Activated T-helper 2 cell treated with anti-CD3 and anti-CD28 coated beads, Interferon-gamma antibody, Interleukin-2, Interleukin-4, amounts not matched to agents 10 μg/mL and 5 μg/mL and 100 μg/mL, durations not matched to agents 14 hours and 24 hours and 36 hours (primary cell): ENCODE measurements around the gene SLC22A16. TPM values are rescaled to one million over a fixed set of nuclear protein-coding genes. Genes with fewer than 3 reads are reported as not detected.

Experiments used
- DNase-seq: peaks from one replicate; pipeline ENCODE4 v3.0.0; 2021; ENCODE audit warnings: low spot score
- H3K27ac Mint-ChIP-seq: one replicate; pipeline ENCODE4 v1.8.0; 2021; ENCODE audit warnings: mixed read lengths
- H3K27me3 Mint-ChIP-seq: one replicate; pipeline ENCODE4 v1.8.0; 2021; ENCODE audit warnings: low read depth, mixed read lengths
- H3K36me3 Mint-ChIP-seq: one replicate; pipeline ENCODE4 v1.8.0; 2021; ENCODE audit warnings: low read depth, mixed read lengths
- H3K4me1 Mint-ChIP-seq: one replicate; pipeline ENCODE4 v1.8.0; 2021; ENCODE audit warnings: low read depth, mixed read lengths
- H3K4me3 Mint-ChIP-seq: one replicate; pipeline ENCODE4 v1.8.0; 2021; ENCODE audit warnings: low read depth, mild to moderate bottlenecking, moderate library complexity, mixed read lengths
- H3K9me3 Mint-ChIP-seq: one replicate; pipeline ENCODE4 v1.8.0; 2021; ENCODE audit warnings: mixed read lengths
- intact Hi-C: fragments of 100-400 bp; cut with micrococcal nuclease; formaldehyde crosslinking; loops from one replicate; pipeline ENCODE4 v1.15.1; 2023
- total RNA-seq: library from RNA; stranded (reverse); gene quantifications from 2 replicates; pipeline ENCODE4 v1.2.3, GENCODE V29; 2022

SLC22A16 gene
- total RNA-seq, 1 donor from 2014 or later = not detected

GRCh38 chr6:110484321-110484720, 7.9 kb upstream of the SLC22A16 start:
- intact Hi-C loops = no loop called here
- Mint-ChIP-seq H3K27ac (no peak overlapping the region), H3K9me3 (no peaks in the 10 kb centered on the region), H3K4me3 (no peak overlapping the region), H3K36me3 (no peaks in the 10 kb centered on the region), H3K27me3 (peaks cover 24% of the 10 kb centered on the region), H3K4me1 (no peaks in the 10 kb centered on the region)
- DNase-seq = no peak

- Mint-ChIP-seq H3K4me3 (no peak overlapping the region), H3K36me3 (no peaks in the 10 kb centered on the region), H3K9me3 (no peaks in the 10 kb centered on the region), H3K27ac (no peak overlapping the region), H3K4me1 (no peaks in the 10 kb centered on the region), H3K27me3 (peaks cover 38% of the 10 kb centered on the region)
- DNase-seq = no peak
- intact Hi-C loops = no loop called here
These were observed 6.5 kb upstream of the SLC22A16 start for GRCh38 chr6:110482774-110483400.

- Mint-ChIP-seq H3K9me3 (no peaks in the 10 kb centered on the region), H3K4me1 (no peaks in the 10 kb centered on the region), H3K27ac (no peak overlapping the region), H3K27me3 (peaks cover 45% of the 10 kb centered on the region), H3K4me3 (no peak overlapping the region), H3K36me3 (no peaks in the 10 kb centered on the region)
- intact Hi-C loops = no loop called here
- no peak for DNase-seq
These were observed 4.7 kb upstream of the SLC22A16 start for GRCh38 chr6:110481081-110481480.

GRCh38 chr6:110475066-110475653, 1.3 kb downstream of the SLC22A16 start:
- Mint-ChIP-seq H3K27me3 (peaks cover 60% of the 10 kb centered on the region), H3K9me3 (no peaks in the 10 kb centered on the region), H3K4me3 (peak overlapping the region; percentile 60), H3K27ac (no peak overlapping the region), H3K4me1 (peaks cover 11% of the 10 kb centered on the region), H3K36me3 (no peaks in the 10 kb centered on the region)
- no peak for DNase-seq
- intact Hi-C loops = no loop called here

GRCh38 chr6:110474500-110474899, 1.9 kb downstream of the SLC22A16 start:
- DNase-seq = no peak
- no peaks in the 10 kb centered on the region for H3K36me3 Mint-ChIP-seq
- no peaks in the 10 kb centered on the region for H3K9me3 Mint-ChIP-seq
- intact Hi-C loops = no loop called here
- no peak overlapping the region for H3K4me3 Mint-ChIP-seq
- H3K4me1 Mint-ChIP-seq = peaks cover 11% of the 10 kb centered on the region
- H3K27ac Mint-ChIP-seq = no peak overlapping the region
- peaks cover 56% of the 10 kb centered on the region for H3K27me3 Mint-ChIP-seq

GRCh38 chr6:110472739-110473138, 3.7 kb downstream of the SLC22A16 start:
- DNase-seq = no peak
- Mint-ChIP-seq H3K4me1 (peaks cover 11% of the 10 kb centered on the region), H3K36me3 (no peaks in the 10 kb centered on the region), H3K27ac (no peak overlapping the region), H3K9me3 (no peaks in the 10 kb centered on the region), H3K27me3 (peaks cover 39% of the 10 kb centered on the region), H3K4me3 (no peak overlapping the region)
- intact Hi-C loops = no loop called here

GRCh38 chr6:110471726-110472365, 4.6 kb downstream of the SLC22A16 start:
- intact Hi-C loops = no loop called here
- no peak overlapping the region for H3K27ac Mint-ChIP-seq
- no peak for DNase-seq
- peaks cover 11% of the 10 kb centered on the region for H3K4me1 Mint-ChIP-seq
- no peaks in the 10 kb centered on the region for H3K9me3 Mint-ChIP-seq
- no peak overlapping the region for H3K4me3 Mint-ChIP-seq
- no peaks in the 10 kb centered on the region for H3K36me3 Mint-ChIP-seq
- H3K27me3 Mint-ChIP-seq = peaks cover 39% of the 10 kb centered on the region

- H3K27ac Mint-ChIP-seq = no peak overlapping the region
- peaks cover 2% of the 10 kb centered on the region for H3K36me3 Mint-ChIP-seq
- H3K27me3 Mint-ChIP-seq = peaks cover 27% of the 10 kb centered on the region
- no peak overlapping the region for H3K4me3 Mint-ChIP-seq
- intact Hi-C loops = no loop called here
- peaks cover 4% of the 10 kb centered on the region for H3K9me3 Mint-ChIP-seq
- no peaks in the 10 kb centered on the region for H3K4me1 Mint-ChIP-seq
- DNase-seq = no peak
These were observed 7.7 kb downstream of the SLC22A16 start for GRCh38 chr6:110468731-110469130.

- H3K27ac Mint-ChIP-seq = no peak overlapping the region
- no peaks in the 10 kb centered on the region for H3K4me1 Mint-ChIP-seq
- H3K27me3 Mint-ChIP-seq = peaks cover 26% of the 10 kb centered on the region
- no peak overlapping the region for H3K4me3 Mint-ChIP-seq
- DNase-seq = no peak
- peaks cover 4% of the 10 kb centered on the region for H3K36me3 Mint-ChIP-seq
- H3K9me3 Mint-ChIP-seq = peaks cover 14% of the 10 kb centered on the region
- intact Hi-C loops = no loop called here
These were observed 8.8 kb downstream of the SLC22A16 start for GRCh38 chr6:110467566-110468140.

- intact Hi-C loops = no loop called here
- H3K4me1 Mint-ChIP-seq = no peaks in the 10 kb centered on the region
- DNase-seq = no peak
- H3K36me3 Mint-ChIP-seq = peaks cover 4% of the 10 kb centered on the region
- H3K27ac Mint-ChIP-seq = no peak overlapping the region
- no peak overlapping the region for H3K4me3 Mint-ChIP-seq
- peaks cover 14% of the 10 kb centered on the region for H3K27me3 Mint-ChIP-seq
- H3K9me3 Mint-ChIP-seq = peaks cover 29% of the 10 kb centered on the region
These were observed 13.4 kb downstream of the SLC22A16 start for GRCh38 chr6:110462884-110463481.

GRCh38 chr6:110461376-110461775, 15.0 kb downstream of the SLC22A16 start:
- Mint-ChIP-seq H3K9me3 (peaks cover 29% of the 10 kb centered on the region), H3K27me3 (peaks cover 15% of the 10 kb centered on the region), H3K4me1 (no peaks in the 10 kb centered on the region), H3K4me3 (no peak overlapping the region), H3K36me3 (peaks cover 4% of the 10 kb centered on the region), H3K27ac (no peak overlapping the region)
- no peak for DNase-seq
- intact Hi-C loops = no loop called here

GRCh38 chr6:110459137-110459536, 17.3 kb downstream of the SLC22A16 start:
- Mint-ChIP-seq H3K27me3 (peaks cover 16% of the 10 kb centered on the region), H3K36me3 (peaks cover 4% of the 10 kb centered on the region), H3K4me3 (no peak overlapping the region), H3K9me3 (peaks cover 29% of the 10 kb centered on the region), H3K4me1 (no peaks in the 10 kb centered on the region), H3K27ac (no peak overlapping the region)
- DNase-seq = no peak
- intact Hi-C loops = no loop called here

- Mint-ChIP-seq H3K4me3 (no peak overlapping the region), H3K27ac (no peak overlapping the region), H3K36me3 (no peaks in the 10 kb centered on the region), H3K9me3 (peaks cover 23% of the 10 kb centered on the region), H3K4me1 (no peaks in the 10 kb centered on the region), H3K27me3 (peaks cover 15% of the 10 kb centered on the region)
- DNase-seq = no peak
- intact Hi-C loops = no loop called here
These were observed 17.9 kb downstream of the SLC22A16 start for GRCh38 chr6:110458476-110458875.
